ENCODE data around the gene FBXL19. TPM values are rescaled to one million over a fixed set of nuclear protein-coding genes. Genes with fewer than 3 reads are reported as not detected.
A peak's percentile ranks its signal among the peaks of the same experiment; 100 is the strongest.

The FBXL19 gene
- polyA plus RNA-seq, 1 donor (not counting 4 experiments of a cell fraction or from before 2014, with no cell fraction given), result 10.2 TPM

- TF ChIP-seq, protein P1, sequence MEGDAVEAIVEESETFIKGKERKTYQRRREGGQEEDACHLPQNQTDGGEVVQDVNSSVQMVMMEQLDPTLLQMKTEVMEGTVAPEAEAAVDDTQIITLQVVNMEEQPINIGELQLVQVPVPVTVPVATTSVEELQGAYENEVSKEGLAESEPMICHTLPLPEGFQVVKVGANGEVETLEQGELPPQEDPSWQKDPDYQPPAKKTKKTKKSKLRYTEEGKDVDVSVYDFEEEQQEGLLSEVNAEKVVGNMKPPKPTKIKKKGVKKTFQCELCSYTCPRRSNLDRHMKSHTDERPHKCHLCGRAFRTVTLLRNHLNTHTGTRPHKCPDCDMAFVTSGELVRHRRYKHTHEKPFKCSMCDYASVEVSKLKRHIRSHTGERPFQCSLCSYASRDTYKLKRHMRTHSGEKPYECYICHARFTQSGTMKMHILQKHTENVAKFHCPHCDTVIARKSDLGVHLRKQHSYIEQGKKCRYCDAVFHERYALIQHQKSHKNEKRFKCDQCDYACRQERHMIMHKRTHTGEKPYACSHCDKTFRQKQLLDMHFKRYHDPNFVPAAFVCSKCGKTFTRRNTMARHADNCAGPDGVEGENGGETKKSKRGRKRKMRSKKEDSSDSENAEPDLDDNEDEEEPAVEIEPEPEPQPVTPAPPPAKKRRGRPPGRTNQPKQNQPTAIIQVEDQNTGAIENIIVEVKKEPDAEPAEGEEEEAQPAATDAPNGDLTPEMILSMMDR (optimal IDR thresholded peaks at IDR 0.05 in 1 of 3, IDR thresholded peaks at IDR 0.05 in 1 of 3, conservative IDR thresholded peaks at IDR 0.05 in 1 of 3; ENCODE audit: extremely low read depth in 1 of 3, insufficient read depth in 2 of 3, low read length in 3 of 3), result no peak
- no peak for TF ChIP-seq EZH2 (IDR thresholded peaks at IDR 0.05; ENCODE audit: low read length)
- dilution Hi-C loops (cut with MboI; ENCODE audit: extremely low pct_ligation_motif_present, low sequenced_read_pairs), result no loop called here
- Histone ChIP-seq H3K9ac (ENCODE audit: control insufficient read depth, extremely low read depth, insufficient read depth, low read length) (no peak overlapping the region), H2AFZ (ENCODE audit: control insufficient read depth, low read length) (peak overlapping the region; percentile 36), H3K9me3 (ENCODE audit: control insufficient read depth, low read depth, low read length) (no peaks in the 10 kb centered on the region), H3K79me2 (ENCODE audit: control insufficient read depth, insufficient read depth, low read length) (no peaks in the 10 kb centered on the region), H3K27ac (ENCODE audit: control insufficient read depth, insufficient read depth, low read length) (no peak overlapping the region), H4K20me1 (ENCODE audit: control insufficient read depth, extremely low read depth, insufficient read depth, low read length) (no peaks in the 10 kb centered on the region), H3K4me1 (ENCODE audit: control insufficient read depth, extremely low read depth, insufficient read depth, low read length) (peaks cover 9% of the 10 kb centered on the region), H3K9me1 (ENCODE audit: control insufficient read depth, extremely low read depth, insufficient read depth, low read length) (no peaks in the 10 kb centered on the region), H3K27me3 (ENCODE audit: control insufficient read depth, extremely low read depth, insufficient read depth, low read length) (no peaks in the 10 kb centered on the region), H3K4me2 (ENCODE audit: control insufficient read depth, extremely low read depth, insufficient read depth, low read depth, low read length) (no peak overlapping the region), H3K4me3 (ENCODE audit: control insufficient read depth in 2 of 3, extremely low read depth in 1 of 3, insufficient read depth in 2 of 3, low read depth in 1 of 3, low read length in 3 of 3) (no peak overlapping the region), H3K36me3 (ENCODE audit: control insufficient read depth in 2 of 2, extremely low read depth in 1 of 2, insufficient read depth in 2 of 2, low read length in 2 of 2) (no peaks in the 10 kb centered on the region)
- DNase-seq (ENCODE audit: low read depth, low spot score), result no peak
- FAIRE-seq, result no peak
Measured at GRCh38 chr16:30903596-30903995, 19.8 kb upstream of the FBXL19 start.

GRCh38 chr16:30904114-30904780 lies 19.1 kb upstream of the FBXL19 start:
- Histone ChIP-seq H3K27me3 (ENCODE audit: control insufficient read depth, extremely low read depth, insufficient read depth, low read length) (no peaks in the 10 kb centered on the region), H2AFZ (ENCODE audit: control insufficient read depth, low read length) (peak overlapping the region; percentile 36), H3K79me2 (ENCODE audit: control insufficient read depth, insufficient read depth, low read length) (no peaks in the 10 kb centered on the region), H3K9me1 (ENCODE audit: control insufficient read depth, extremely low read depth, insufficient read depth, low read length) (no peaks in the 10 kb centered on the region), H3K4me3 (ENCODE audit: control insufficient read depth in 2 of 3, extremely low read depth in 1 of 3, insufficient read depth in 2 of 3, low read depth in 1 of 3, low read length in 3 of 3) (no peak overlapping the region), H3K4me1 (ENCODE audit: control insufficient read depth, extremely low read depth, insufficient read depth, low read length) (peaks cover 9% of the 10 kb centered on the region), H3K9me3 (ENCODE audit: control insufficient read depth, low read depth, low read length) (no peaks in the 10 kb centered on the region), H3K4me2 (ENCODE audit: control insufficient read depth, extremely low read depth, insufficient read depth, low read depth, low read length) (no peak overlapping the region), H3K9ac (ENCODE audit: control insufficient read depth, extremely low read depth, insufficient read depth, low read length) (no peak overlapping the region), H3K36me3 (ENCODE audit: control insufficient read depth in 2 of 2, extremely low read depth in 1 of 2, insufficient read depth in 2 of 2, low read length in 2 of 2) (no peaks in the 10 kb centered on the region), H4K20me1 (ENCODE audit: control insufficient read depth, extremely low read depth, insufficient read depth, low read length) (no peaks in the 10 kb centered on the region), H3K27ac (ENCODE audit: control insufficient read depth, insufficient read depth, low read length) (no peak overlapping the region)
- DNase-seq (ENCODE audit: low read depth, low spot score) (no peak), FAIRE-seq (no peak)
- dilution Hi-C loops (cut with MboI; ENCODE audit: extremely low pct_ligation_motif_present, low sequenced_read_pairs), result no loop called here
- TF ChIP-seq, protein P1 (optimal IDR thresholded peaks at IDR 0.05 in 1 of 3, IDR thresholded peaks at IDR 0.05 in 1 of 3, conservative IDR thresholded peaks at IDR 0.05 in 1 of 3; ENCODE audit: extremely low read depth in 1 of 3, insufficient read depth in 2 of 3, low read length in 3 of 3), result no peak
- no peak for TF ChIP-seq EZH2 (IDR thresholded peaks at IDR 0.05; ENCODE audit: low read length)
